HK-2 (cell line): ENCODE measurements around the gene ELF3.
"Not testable (repeated sequence)": the region's sequence is repeated elsewhere in the genome, so short reads cannot be mapped to it uniquely, and the experiment has no call there.

Source experiments
- DNase-seq: peaks from one replicate; pipeline ENCODE4 v3.0.0-alpha.2; 2018; ENCODE audit not compliant: unreplicated experiment

Gene ELF3

GRCh38 chr1:202010180-202011015, at the start of gene ELF3:
Gene ELF3 (plus strand): TSS chr1:202010587. CDS start chr1:202011137, 550 bp downstream.
- DNase-seq: peak; percentile 98

- not testable (repeated sequence) for DNase-seq
Measured at GRCh38 chr1:201962382-201962781, 48.0 kb upstream of the ELF3 start.

- DNase-seq: no peak
Measured at GRCh38 chr1:201964261-201964660, 46.1 kb upstream of the ELF3 start.

- DNase-seq: peak; percentile 62
Measured at GRCh38 chr1:201966171-201966570, 44.2 kb upstream of the ELF3 start.

- no peak for DNase-seq
Measured at GRCh38 chr1:201968202-201968925, 42.0 kb upstream of the ELF3 start.

GRCh38 chr1:201970334-201971159, 39.8 kb upstream of the ELF3 start:
- peak; percentile 68 for DNase-seq

- DNase-seq: no peak
Measured at GRCh38 chr1:201982082-201982622, 28.2 kb upstream of the ELF3 start.

- peak; percentile 86 for DNase-seq
Measured at GRCh38 chr1:201982623-201983379, 27.6 kb upstream of the ELF3 start, which contains the start of gene RNPEP. Gene RNPEP (plus strand): TSS chr1:201982648. CDS start chr1:201982667, 19 bp downstream.

- no peak for DNase-seq
Measured at GRCh38 chr1:201983380-201983805, 27.0 kb upstream of the ELF3 start.

- no peak for DNase-seq
Measured at GRCh38 chr1:201984446-201984845, 25.9 kb upstream of the ELF3 start.

- DNase-seq: no peak
Measured at GRCh38 chr1:201985355-201985754, 25.0 kb upstream of the ELF3 start.

GRCh38 chr1:201988601-201989000, 21.8 kb upstream of the ELF3 start:
- DNase-seq: no peak

GRCh38 chr1:201989354-201990128, 20.8 kb upstream of the ELF3 start:
- DNase-seq: no peak

- DNase-seq: no peak
Measured at GRCh38 chr1:201990427-201990826, 20.0 kb upstream of the ELF3 start.

- DNase-seq: peak; percentile 33
Measured at GRCh38 chr1:201999625-202000238, 10.7 kb upstream of the ELF3 start.

- no peak for DNase-seq
Measured at GRCh38 chr1:202002507-202002906, 7.9 kb upstream of the ELF3 start.

- no peak for DNase-seq
Measured at GRCh38 chr1:202004711-202005110, 5.7 kb upstream of the ELF3 start.

GRCh38 chr1:202005958-202006357, 4.4 kb upstream of the ELF3 start:
- DNase-seq: no peak

- DNase-seq: no peak
Measured at GRCh38 chr1:202007304-202007703, 3.1 kb upstream of the ELF3 start.
